Raji (cell line): Measurements from ENCODE around the gene COQ9.

Experiments
- POLR2A ChIP-seq: IDR thresholded peaks from 2 replicates; pipeline ENCODE4 v1.6.1; 2011; ENCODE audit warnings: low read depth, low read length, control low read depth; ENCODE audit not compliant: insufficient read depth

The COQ9 gene

GRCh38 chr16:57476546-57477410 lies 29.5 kb downstream of the COQ9 start:
- TF ChIP-seq POLR2A, result no peak

GRCh38 chr16:57477531-57478202 lies 30.4 kb downstream of the COQ9 start:
- no peak for TF ChIP-seq POLR2A

- no peak for TF ChIP-seq POLR2A
These were observed 31.3 kb downstream of the COQ9 start for GRCh38 chr16:57478396-57479204.

- TF ChIP-seq POLR2A, result no peak
These were observed 32.1 kb downstream of the COQ9 start for GRCh38 chr16:57479205-57479975.

GRCh38 chr16:57479976-57480753 lies 32.9 kb downstream of the COQ9 start:
- TF ChIP-seq POLR2A, result no peak

- no peak for TF ChIP-seq POLR2A
These were observed 33.5 kb downstream of the COQ9 start for GRCh38 chr16:57480754-57481230.

- TF ChIP-seq POLR2A, result no peak
These were observed 34.1 kb downstream of the COQ9 start for GRCh38 chr16:57481421-57481820.

GRCh38 chr16:57482845-57483545 lies 35.7 kb downstream of the COQ9 start:
- TF ChIP-seq POLR2A, result no peak

GRCh38 chr16:57483725-57484514 lies 36.6 kb downstream of the COQ9 start:
- no peak for TF ChIP-seq POLR2A

- no peak for TF ChIP-seq POLR2A
These were observed 37.3 kb downstream of the COQ9 start for GRCh38 chr16:57484515-57485005.

- no peak for TF ChIP-seq POLR2A
These were observed 38.0 kb downstream of the COQ9 start for GRCh38 chr16:57485091-57485915.
